OCI-LY3 (cell line): ENCODE measurements around the gene TBC1D5.
A peak's percentile ranks its signal among the peaks of the same experiment; 100 is the strongest.

Source experiments
- H2AFZ ChIP-seq: fragments of 200-600, 300-600 bp; shearing (Covaris generic); 2 replicates; pipeline ENCODE4 v1.6.0; 2014; ENCODE audit warnings: antibody characterized with exemption, low read depth, low read length
- H3K27ac ChIP-seq: fragments of 200-600, 300-600 bp; sonication (generic); 2 replicates; pipeline ENCODE4 v1.5.1; 2014; ENCODE audit warnings: mild to moderate bottlenecking, low read length, moderate library complexity, mixed read lengths
- H3K27me3 ChIP-seq: fragments of 200-600, 300-600 bp; sonication (generic); 2 replicates; pipeline ENCODE4 v1.6.1; 2014; ENCODE audit warnings: low read depth, low read length, mixed read lengths
- H3K36me3 ChIP-seq: fragments of 200-600, 300-600 bp; sonication (generic); replicated peaks from 2 replicates; pipeline ENCODE3; 2014; ENCODE audit warnings: low read depth, low read length, mixed read lengths
- H3K4me1 ChIP-seq: fragments of 300-600, 200-600 bp; sonication (generic); 2 replicates; pipeline ENCODE4 v1.6.1; 2014; ENCODE audit warnings: low read length, mixed read lengths
- H3K4me2 ChIP-seq: fragments of 200-600, 300-600 bp; sonication (generic); 2 replicates; pipeline ENCODE4 v1.6.1; 2014; ENCODE audit warnings: low read length, mixed read lengths
- H3K4me3 ChIP-seq: fragments of 300-600, 200-600 bp; sonication (generic); 2 replicates; pipeline ENCODE4 v1.5.1; 2014; ENCODE audit warnings: antibody characterized with exemption, mild to moderate bottlenecking, low read length, moderate library complexity
- H3K79me2 ChIP-seq: fragments of 300-600, 200-600 bp; shearing (Covaris generic); 2 replicates; pipeline ENCODE4 v1.6.1; 2014; ENCODE audit warnings: mild to moderate bottlenecking, low read length, mixed read lengths
- H3K9ac ChIP-seq: fragments of 300-600, 200-600 bp; shearing (Covaris generic); 2 replicates; pipeline ENCODE4 v1.6.0; 2014; ENCODE audit warnings: mild to moderate bottlenecking, low read length, moderate library complexity
- H3K9me3 ChIP-seq: fragments of 200-600, 300-600 bp; shearing (Covaris generic); 2 replicates; pipeline ENCODE4 v1.6.1; 2014; ENCODE audit warnings: low read length, mixed read lengths; ENCODE audit not compliant: insufficient read depth
- H4K20me1 ChIP-seq: fragments of 200-600, 300-600 bp; sonication (generic); 2 replicates; pipeline ENCODE4 v1.6.1; 2016; ENCODE audit warnings: low read length, mixed read lengths; ENCODE audit not compliant: insufficient read depth
- CTCF ChIP-seq: fragments of 200-600, 300-600 bp; sonication (generic); IDR thresholded peaks from 2 replicates; pipeline ENCODE4 v1.5.1; 2014; ENCODE audit warnings: antibody characterized with exemption, low read length, low read depth
- EZH2phosphoT487 ChIP-seq: fragments of 200-600 bp; shearing (Covaris generic); IDR thresholded peaks from 2 replicates; pipeline ENCODE4 v1.6.1; 2018; ENCODE audit warnings: antibody characterized with exemption, mixed run types, low read depth

TBC1D5 gene

GRCh38 chr3:17258823-17259436, 483.5 kb downstream of the TBC1D5 start:
- H3K4me1 ChIP-seq, result no peaks in the 10 kb centered on the region
- no peaks in the 10 kb centered on the region for H3K27me3 ChIP-seq
- no peaks in the 10 kb centered on the region for H4K20me1 ChIP-seq
- H3K36me3 ChIP-seq, result no peaks in the 10 kb centered on the region
- H3K4me3 ChIP-seq, result no peak overlapping the region
- H3K9ac ChIP-seq, result no peak overlapping the region
- TF ChIP-seq CTCF (peak; percentile 90), EZH2phosphoT487 (no peak)
- no peak overlapping the region for H3K4me2 ChIP-seq
- no peak overlapping the region for H3K27ac ChIP-seq
- no peaks in the 10 kb centered on the region for H3K9me3 ChIP-seq
- H2AFZ ChIP-seq, result no peak overlapping the region
- H3K79me2 ChIP-seq, result no peaks in the 10 kb centered on the region

GRCh38 chr3:17257269-17257668, 485.2 kb downstream of the TBC1D5 start:
- Histone ChIP-seq H3K9me3 (no peaks in the 10 kb centered on the region), H2AFZ (no peak overlapping the region), H3K36me3 (no peaks in the 10 kb centered on the region), H3K27ac (no peak overlapping the region), H3K9ac (no peak overlapping the region), H3K4me2 (no peak overlapping the region), H3K79me2 (no peaks in the 10 kb centered on the region), H4K20me1 (no peaks in the 10 kb centered on the region), H3K27me3 (no peaks in the 10 kb centered on the region), H3K4me1 (no peaks in the 10 kb centered on the region), H3K4me3 (no peak overlapping the region)
- TF ChIP-seq EZH2phosphoT487 (no peak), CTCF (no peak)

- H3K79me2 ChIP-seq, result no peaks in the 10 kb centered on the region
- no peaks in the 10 kb centered on the region for H3K27me3 ChIP-seq
- H3K27ac ChIP-seq, result no peak overlapping the region
- H3K4me2 ChIP-seq, result no peak overlapping the region
- no peak overlapping the region for H3K9ac ChIP-seq
- H3K4me3 ChIP-seq, result no peak overlapping the region
- H3K36me3 ChIP-seq, result no peaks in the 10 kb centered on the region
- H2AFZ ChIP-seq, result no peak overlapping the region
- H3K9me3 ChIP-seq, result no peaks in the 10 kb centered on the region
- TF ChIP-seq CTCF (no peak), EZH2phosphoT487 (no peak)
- H3K4me1 ChIP-seq, result peaks cover 2% of the 10 kb centered on the region; the same call in 1 of the 2 replicates
- H4K20me1 ChIP-seq, result no peaks in the 10 kb centered on the region
Measured at GRCh38 chr3:17243621-17244020, 498.8 kb downstream of the TBC1D5 start.

- TF ChIP-seq CTCF (no peak), EZH2phosphoT487 (no peak)
- H3K27me3 ChIP-seq, result no peaks in the 10 kb centered on the region
Measured at GRCh38 chr3:17239417-17239816, 503.0 kb downstream of the TBC1D5 start.

More at GRCh38 chr3:17239417-17239816, 503.0 kb downstream of the TBC1D5 start:
- Histone ChIP-seq H3K4me3 (no peak overlapping the region), H3K9me3 (no peaks in the 10 kb centered on the region), H3K36me3 (no peaks in the 10 kb centered on the region), H3K9ac (no peak overlapping the region), H3K4me1 (peaks cover 7% of the 10 kb centered on the region; the same call in 1 of the 2 replicates), H4K20me1 (no peaks in the 10 kb centered on the region), H3K79me2 (no peaks in the 10 kb centered on the region), H3K27ac (no peak overlapping the region), H3K4me2 (no peak overlapping the region), H2AFZ (no peak overlapping the region)
